K562 (cell line): Measurements from ENCODE around the gene EYA3. TPM values are rescaled to one million over a fixed set of nuclear protein-coding genes. Genes with fewer than 3 reads are reported as not detected.

Experiments
- ATAC-seq: fragments of 200-7000 bp; cut with Tn5 transposase; 3 replicates; pipeline ENCODE4 v1.9.1; 2020; ENCODE audit warnings: moderate library complexity
- BruUV-seq: library from RNA; stranded (reverse); fragments of 400-500 nt; replicated peaks from 2 replicates; lab custom pipeline; 2021; lab: Mats Ljungman, UMichigan
- CTCF ChIA-PET: fragments of 300-600 bp; formaldehyde crosslinking; extraction: SDS; loops from one replicate; lab custom pipeline; 2021; ENCODE audit warnings: low intra/inter-chr PET ratio; lab: Yijun Ruan, JAX
- POLR2A ChIA-PET: fragments of 300-600, 350-650 bp; sonication (Branson Sonifier 250); formaldehyde crosslinking; extraction: SDS; loops from one replicate; lab custom pipeline; 2021; ENCODE audit warnings: antibody characterized with exemption, inconsistent platforms; lab: Yijun Ruan, JAX
- DNase-seq, 4 experiments: peaks; one replicate each; pipeline versions ENCODE4 v3.0.0 to v3.0.0-alpha.2; 2011 to 2018; ENCODE audit warnings: low spot score in 3 of 4, mixed read lengths in 3 of 4; ENCODE audit errors: extremely low read depth in 1 of 4
- FAIRE-seq: peaks from 2 replicates; lab custom pipeline; 2011; peaks lifted over from hg19 to GRCh38; lab: Jason Lieb, UNC
- H2AFZ ChIP-seq: 2 replicates; pipeline ENCODE4 v1.6.0; 2011; ENCODE audit warnings: low read depth, low read length, control low read depth, inconsistent platforms
- H3K27ac ChIP-seq: fragments of 200-600 bp; 3 replicates; pipeline ENCODE4 v1.8.0; 2011; ENCODE audit warnings: low read depth, mild to moderate bottlenecking, control low read depth, inconsistent platforms, low read length, moderate library complexity, mixed read lengths; ENCODE audit errors: extremely low read depth
- H3K27me3 ChIP-seq, 2 experiments: fragments of 300-600 bp in 1 of 2; 2 replicates in 1 of 2; 3 replicates in 1 of 2; pipeline versions ENCODE4 v1.6.0 to v1.8.0; 2011; ENCODE audit warnings: inconsistent platforms in 2 of 2, low read length in 2 of 2, mild to moderate bottlenecking in 1 of 2, mixed read lengths in 1 of 2, moderate library complexity in 1 of 2; ENCODE audit not compliant: control insufficient read depth in 2 of 2, insufficient read depth in 2 of 2
- H3K36me3 ChIP-seq: fragments of 300-600 bp; 3 replicates; pipeline ENCODE4 v1.8.0; 2011; ENCODE audit warnings: mild to moderate bottlenecking, low read length, inconsistent platforms; ENCODE audit not compliant: control insufficient read depth, insufficient read depth
- H3K4me1 ChIP-seq, 2 experiments: fragments of 200-600 bp in 1 of 2; replicated peaks in 1 of 2; 2 replicates in 1 of 2; 3 replicates in 1 of 2; pipeline versions ENCODE4 v1.5.1 to v1.8.0; 2011; ENCODE audit warnings: inconsistent platforms in 2 of 2, low read length in 2 of 2, mild to moderate bottlenecking in 1 of 2, mixed read lengths in 1 of 2, moderate library complexity in 1 of 2; ENCODE audit not compliant: control insufficient read depth in 2 of 2, insufficient read depth in 2 of 2
- H3K4me2 ChIP-seq: 2 replicates; pipeline ENCODE4 v1.6.1; 2011; ENCODE audit warnings: low read length, control low read depth, inconsistent platforms, mixed read lengths; ENCODE audit not compliant: insufficient read depth
- H3K4me3 ChIP-seq: fragments of 200-600 bp; sonication (generic), shearing (Covaris generic); 2 replicates; pipeline ENCODE4 v1.5.1; 2016; ENCODE audit warnings: control low read depth, inconsistent platforms
- H3K79me2 ChIP-seq: fragments of 200-600 bp; 3 replicates; pipeline ENCODE4 v1.8.0; 2011; ENCODE audit warnings: low read length, inconsistent platforms; ENCODE audit not compliant: control insufficient read depth, insufficient read depth
- H3K9ac ChIP-seq, 2 experiments: 2 replicates each; pipeline versions ENCODE4 v1.6.0 to v1.6.1; 2011; ENCODE audit warnings: low read depth in 2 of 2, low read length in 2 of 2, control low read depth in 1 of 2, inconsistent platforms in 1 of 2, mild to moderate bottlenecking in 1 of 2, mixed read lengths in 1 of 2; ENCODE audit not compliant: insufficient read depth in 1 of 2
- H3K9me1 ChIP-seq: one replicate; pipeline ENCODE4 v1.6.0; 2011; ENCODE audit warnings: inconsistent platforms, mild to moderate bottlenecking, low read length, moderate library complexity; ENCODE audit not compliant: control insufficient read depth, insufficient read depth
- H3K9me3 ChIP-seq: replicated peaks from 2 replicates; pipeline ENCODE4 v1.5.1; 2011; ENCODE audit warnings: low read depth, low read length, inconsistent platforms; ENCODE audit not compliant: control insufficient read depth, insufficient read depth
- H4K20me1 ChIP-seq: replicated peaks from 2 replicates; pipeline ENCODE4 v1.6.1; 2011; ENCODE audit warnings: low read length, inconsistent platforms, mixed read lengths; ENCODE audit not compliant: control insufficient read depth, insufficient read depth
- ARID2 ChIP-seq: fragments of 450-650 bp; IDR thresholded peaks from 2 replicates; pipeline ENCODE4 v1.6.1; 2017; ENCODE audit warnings: antibody characterized with exemption, mild to moderate bottlenecking
- HDAC8 ChIP-seq: fragments of 450-650 bp; IDR thresholded peaks from 2 replicates; pipeline ENCODE4 v1.6.1; 2016; ENCODE audit warnings: mild to moderate bottlenecking, missing genetic modification characterization, moderate library complexity, missing compliant biosample characterization
- KAT2B ChIP-seq: IDR thresholded peaks from one replicate; pipeline ENCODE4 v1.6.1; 2012; ENCODE audit warnings: low read depth, mild to moderate bottlenecking, control low read depth, inconsistent platforms, low read length, moderate library complexity
- PHB2 ChIP-seq: fragments of 450-650 bp; IDR thresholded peaks from 2 replicates; pipeline ENCODE4 v1.6.1; 2017; ENCODE audit warnings: low read depth
- POU5F1 ChIP-seq: fragments of 150-350 bp; IDR thresholded peaks from 2 replicates; pipeline ENCODE4 v1.6.1; 2014; ENCODE audit warnings: borderline replicate concordance, low read length, low read depth, mild to moderate bottlenecking; ENCODE audit not compliant: partially characterized antibody
- SIRT6 ChIP-seq: IDR thresholded peaks from one replicate; pipeline ENCODE4 v1.6.1; 2012; ENCODE audit warnings: low read depth, mild to moderate bottlenecking, control low read depth, inconsistent platforms, low read length, moderate library complexity
- SPI1 ChIP-seq: IDR thresholded peaks from 2 replicates; pipeline ENCODE4 v1.6.1; 2011; ENCODE audit warnings: low read depth, low read length, control low read depth, borderline replicate concordance
- TEAD1 ChIP-seq, 2 experiments: fragments of 450-650 bp in 1 of 2; sonication (generic) in 1 of 2; formaldehyde crosslinking; IDR thresholded peaks; 2 replicates each; pipeline versions ENCODE4 v1.4.0 to v1.8.0; 2020 to 2022; ENCODE audit warnings: mild to moderate bottlenecking in 2 of 2, missing genetic modification reagents in 1 of 2
- ZNF324 ChIP-seq: fragments of 250-450 bp; sonication (Bioruptor Pico); IDR thresholded peaks from 2 replicates; pipeline ENCODE4 v1.4.0; 2020; ENCODE audit warnings: mild to moderate bottlenecking
- ZNF583 ChIP-seq: fragments of 250-450 bp; sonication (Bioruptor Pico); IDR thresholded peaks from 2 replicates; pipeline ENCODE4 v1.4.0; 2020
- WGBS: fragments of 100-300 bp; shearing (Covaris generic); methylation state at CpG from one replicate; pipeline ENCODE4 v1.1.6; 2016; ENCODE audit warnings: low coverage, mixed read lengths; ENCODE audit not compliant: insufficient coverage; ENCODE audit errors: missing lambda C conversion rate; 5-methylcytosine and 5-hydroxymethylcytosine counted together
- in situ Hi-C: fragments of 300-500 bp; cut with MboI; formaldehyde crosslinking; loops from 4 replicates; pipeline ENCODE4 v1.15.0; 2018; ENCODE audit warnings: inconsistent platforms, mixed read lengths
- intact Hi-C: fragments of 100-400 bp; cut with micrococcal nuclease; formaldehyde crosslinking; loops from 2 replicates; pipeline ENCODE4 v1.14.2; 2022
- polyA plus RNA-seq, 8 experiments: library from polyadenylated mRNA; depleted of rRNA in 4 of 8; stranded (reverse) in 5 of 8; unstranded in 3 of 8; fragments of >200 nt; fragmentation: Nextera tagmentation in 2 of 8; fragmentation: Illumina TruSeq in 1 of 8; extraction: Ambion mirVana in 2 of 8; extraction: Trizol in 1 of 8; gene quantifications; 2 replicates each; pipeline versions ENCODE4 v1.2.1 to v1.2.3, GENCODE V29; 2011 to 2014; ENCODE audit warnings: inconsistent platforms in 1 of 8, missing spikeins in 1 of 8
- total RNA-seq, 7 experiments: library from RNA; depleted of rRNA in 6 of 7; stranded (reverse); fragments of >200 nt in 6 of 7; fragmentation: Illumina TruSeq in 2 of 7; extraction: Trizol in 2 of 7; gene quantifications; 2 replicates each; pipeline versions ENCODE4 v1.2.1 to v1.2.3, GENCODE V29; 2011 to 2021; ENCODE audit warnings: low replicate concordance in 1 of 7
- TF ChIP-seq, protein P1 (sequence below): fragments of 250-450 bp; sonication (Bioruptor Pico); IDR thresholded peaks from 2 replicates; pipeline ENCODE4 v1.9.0; 2021; ENCODE audit warnings: mild to moderate bottlenecking
- TF ChIP-seq, protein P2 (sequence below): sonication (generic); formaldehyde crosslinking; IDR thresholded peaks from 2 replicates; pipeline ENCODE4 v1.5.0; 2020; ENCODE audit warnings: missing genetic modification reagents
- TF ChIP-seq, protein P3 (sequence below): fragments of 450-650 bp; conservative IDR thresholded peaks from 2 replicates; pipeline ENCODE4 v1.6.1; 2016; ENCODE audit warnings: missing genetic modification characterization, low read depth, mild to moderate bottlenecking, missing compliant biosample characterization, moderate library complexity
- TF ChIP-seq, protein P4 (sequence below): sonication (generic); formaldehyde crosslinking; IDR thresholded peaks from 2 replicates; pipeline ENCODE4 v1.8.0; 2022; ENCODE audit warnings: mild to moderate bottlenecking, missing genetic modification reagents

The EYA3 gene
- total and polyA plus RNA-seq, 9 of the 15 experiments (the other 6 are each of a cell fraction or from before 2014, with no cell fraction given): 21.7 to 64.0 (median 43.6) TPM

DNA sequence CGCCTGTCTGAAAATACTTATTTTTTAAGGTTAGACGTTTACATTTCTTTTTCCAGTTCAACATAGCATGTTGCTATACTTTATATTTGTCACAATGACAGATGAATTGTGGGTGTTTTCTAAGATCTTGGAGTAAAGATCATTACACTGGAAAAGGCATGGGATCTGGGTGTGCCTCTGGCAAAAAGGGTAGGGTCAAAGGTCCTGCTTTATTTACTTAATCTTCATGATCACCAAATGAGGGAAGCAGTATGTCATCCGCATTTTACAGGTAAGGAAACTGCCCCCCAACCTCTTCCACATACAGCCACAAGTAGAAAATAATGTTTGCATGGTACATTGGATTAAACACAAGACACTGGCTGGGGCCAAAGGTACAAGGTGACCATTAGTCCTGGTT, 166.1 kb downstream of the EYA3 start:
- no peaks in the 10 kb centered on the region for H3K79me2 ChIP-seq
- H3K9me3 ChIP-seq: no peaks in the 10 kb centered on the region
- 58% methylated on average over 3 of the region's 3 CpGs for WGBS
- no peak overlapping the region for H3K9ac ChIP-seq
- no peaks in the 10 kb centered on the region for H3K27me3 ChIP-seq
- ChIA-PET POLR2A (no interaction called here), CTCF (no interaction called here)
- in situ Hi-C loops: no loop called here
- H3K4me1 ChIP-seq: no peaks in the 10 kb centered on the region
- intact Hi-C loops: no loop called here
- H3K4me2 ChIP-seq: no peak overlapping the region
- ATAC-seq: no peak
- no peaks in the 10 kb centered on the region for H4K20me1 ChIP-seq
- no peaks in the 10 kb centered on the region for H3K9me1 ChIP-seq
- no peaks in the 10 kb centered on the region for H3K36me3 ChIP-seq
- DNase-seq: no peak
- no peak for TF ChIP-seq SPI1
- no peak for TF ChIP-seq ARID2
- no peak for TF ChIP-seq ZNF583 (CRISPR knock-in tag)
- TF ChIP-seq ZNF324 (CRISPR knock-in tag): no peak
- TF ChIP-seq SIRT6: no peak
- TF ChIP-seq POU5F1: no peak
- no peak for TF ChIP-seq KAT2B
- TF ChIP-seq, protein P1, sequence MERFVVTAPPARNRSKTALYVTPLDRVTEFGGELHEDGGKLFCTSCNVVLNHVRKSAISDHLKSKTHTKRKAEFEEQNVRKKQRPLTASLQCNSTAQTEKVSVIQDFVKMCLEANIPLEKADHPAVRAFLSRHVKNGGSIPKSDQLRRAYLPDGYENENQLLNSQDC (CRISPR knock-in tag): no peak
- TF ChIP-seq HDAC8 (tag): no peak
- TF ChIP-seq TEAD1 (CRISPR knock-in tag; IDR thresholded peaks at IDR 0.05): no peak
- TF ChIP-seq, protein P2, sequence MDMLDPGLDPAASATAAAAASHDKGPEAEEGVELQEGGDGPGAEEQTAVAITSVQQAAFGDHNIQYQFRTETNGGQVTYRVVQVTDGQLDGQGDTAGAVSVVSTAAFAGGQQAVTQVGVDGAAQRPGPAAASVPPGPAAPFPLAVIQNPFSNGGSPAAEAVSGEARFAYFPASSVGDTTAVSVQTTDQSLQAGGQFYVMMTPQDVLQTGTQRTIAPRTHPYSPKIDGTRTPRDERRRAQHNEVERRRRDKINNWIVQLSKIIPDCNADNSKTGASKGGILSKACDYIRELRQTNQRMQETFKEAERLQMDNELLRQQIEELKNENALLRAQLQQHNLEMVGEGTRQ (CRISPR knock-in tag): no peak
- TF ChIP-seq, protein P3, sequence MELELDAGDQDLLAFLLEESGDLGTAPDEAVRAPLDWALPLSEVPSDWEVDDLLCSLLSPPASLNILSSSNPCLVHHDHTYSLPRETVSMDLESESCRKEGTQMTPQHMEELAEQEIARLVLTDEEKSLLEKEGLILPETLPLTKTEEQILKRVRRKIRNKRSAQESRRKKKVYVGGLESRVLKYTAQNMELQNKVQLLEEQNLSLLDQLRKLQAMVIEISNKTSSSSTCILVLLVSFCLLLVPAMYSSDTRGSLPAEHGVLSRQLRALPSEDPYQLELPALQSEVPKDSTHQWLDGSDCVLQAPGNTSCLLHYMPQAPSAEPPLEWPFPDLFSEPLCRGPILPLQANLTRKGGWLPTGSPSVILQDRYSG (tag): no peak
- TF ChIP-seq, protein P4, sequence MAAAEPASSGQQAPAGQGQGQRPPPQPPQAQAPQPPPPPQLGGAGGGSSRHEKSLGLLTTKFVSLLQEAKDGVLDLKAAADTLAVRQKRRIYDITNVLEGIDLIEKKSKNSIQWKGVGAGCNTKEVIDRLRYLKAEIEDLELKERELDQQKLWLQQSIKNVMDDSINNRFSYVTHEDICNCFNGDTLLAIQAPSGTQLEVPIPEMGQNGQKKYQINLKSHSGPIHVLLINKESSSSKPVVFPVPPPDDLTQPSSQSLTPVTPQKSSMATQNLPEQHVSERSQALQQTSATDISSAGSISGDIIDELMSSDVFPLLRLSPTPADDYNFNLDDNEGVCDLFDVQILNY (CRISPR knock-in tag): no peak
- no peak for TF ChIP-seq PHB2
- H3K4me3 ChIP-seq: no peak overlapping the region
- H3K27ac ChIP-seq: no peak overlapping the region
- no TSS peak for BruUV-seq
- peak; percentile 6 for FAIRE-seq
- peak overlapping the region; percentile 29; the same call in 1 of the 2 replicates for H2AFZ ChIP-seq
